HFFc6 (cell line): ENCODE data around the gene YLPM1. TPM values are rescaled to one million over a fixed set of nuclear protein-coding genes. Genes with fewer than 3 reads are reported as not detected.
A peak's percentile ranks its signal among the peaks of the same experiment; 100 is the strongest.

ENCODE experiments used
- DNase-seq: peaks from one replicate; pipeline ENCODE4 v3.0.0-alpha.2; 2018
- H3K27ac Mint-ChIP-seq: 2 replicates; pipeline ENCODE4 v1.8.0; 2020; ENCODE audit warnings: mild to moderate bottlenecking, mixed read lengths
- H3K27me3 Mint-ChIP-seq: 2 replicates; pipeline ENCODE4 v1.8.0; 2021; ENCODE audit warnings: mild to moderate bottlenecking, moderate library complexity, mixed read lengths; ENCODE audit not compliant: insufficient read depth
- H3K36me3 Mint-ChIP-seq: 2 replicates; pipeline ENCODE4 v1.8.0; 2021; ENCODE audit warnings: low read depth, mixed read lengths
- H3K4me1 Mint-ChIP-seq: 2 replicates; pipeline ENCODE4 v1.8.0; 2020; ENCODE audit warnings: low read depth, mixed read lengths
- H3K4me3 Mint-ChIP-seq: 2 replicates; pipeline ENCODE4 v1.8.0; 2020; ENCODE audit warnings: mild to moderate bottlenecking, moderate library complexity, mixed read lengths
- H3K9me3 Mint-ChIP-seq: 2 replicates; pipeline ENCODE4 v1.8.0; 2020; ENCODE audit warnings: mild to moderate bottlenecking, mixed read lengths
- total RNA-seq, 6 experiments: library from RNA; stranded (reverse); fragmentation: NEBNext Ultra II Directional; extraction: Animal tissue kit (Norgen Biotek cat#: 25700); gene quantifications; 2 replicates in 1 of 6; 3 replicates in 5 of 6; pipeline ENCODE4 v1.2.3, GENCODE V29; 2021
- TF ChIP-seq, protein P1 (sequence below): fragments of 200-600 bp; sonication (generic); IDR thresholded peaks from 2 replicates; pipeline ENCODE4 v1.5.0; 2021; ENCODE audit warnings: antibody characterized with exemption, mild to moderate bottlenecking

Gene YLPM1
- total RNA-seq, 6 experiments from 2014 or later: 46.0 to 50.8 (median 48.6) TPM

GRCh38 chr14:74871819-74872218 is 108.7 kb downstream of the YLPM1 start:
- H3K4me3 Mint-ChIP-seq: no peak overlapping the region

GRCh38 chr14:74875204-74875603 is 112.1 kb downstream of the YLPM1 start:
- TF ChIP-seq, protein P1, sequence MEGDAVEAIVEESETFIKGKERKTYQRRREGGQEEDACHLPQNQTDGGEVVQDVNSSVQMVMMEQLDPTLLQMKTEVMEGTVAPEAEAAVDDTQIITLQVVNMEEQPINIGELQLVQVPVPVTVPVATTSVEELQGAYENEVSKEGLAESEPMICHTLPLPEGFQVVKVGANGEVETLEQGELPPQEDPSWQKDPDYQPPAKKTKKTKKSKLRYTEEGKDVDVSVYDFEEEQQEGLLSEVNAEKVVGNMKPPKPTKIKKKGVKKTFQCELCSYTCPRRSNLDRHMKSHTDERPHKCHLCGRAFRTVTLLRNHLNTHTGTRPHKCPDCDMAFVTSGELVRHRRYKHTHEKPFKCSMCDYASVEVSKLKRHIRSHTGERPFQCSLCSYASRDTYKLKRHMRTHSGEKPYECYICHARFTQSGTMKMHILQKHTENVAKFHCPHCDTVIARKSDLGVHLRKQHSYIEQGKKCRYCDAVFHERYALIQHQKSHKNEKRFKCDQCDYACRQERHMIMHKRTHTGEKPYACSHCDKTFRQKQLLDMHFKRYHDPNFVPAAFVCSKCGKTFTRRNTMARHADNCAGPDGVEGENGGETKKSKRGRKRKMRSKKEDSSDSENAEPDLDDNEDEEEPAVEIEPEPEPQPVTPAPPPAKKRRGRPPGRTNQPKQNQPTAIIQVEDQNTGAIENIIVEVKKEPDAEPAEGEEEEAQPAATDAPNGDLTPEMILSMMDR: no peak
- no peak for DNase-seq

More at GRCh38 chr14:74871819-74872218, 108.7 kb downstream of the YLPM1 start:
- no peak for DNase-seq
- H3K27ac Mint-ChIP-seq: no peak overlapping the region
- peaks cover 4% of the 10 kb centered on the region for H3K27me3 Mint-ChIP-seq
- H3K36me3 Mint-ChIP-seq: no peaks in the 10 kb centered on the region
- TF ChIP-seq, protein P1: no peak
- H3K4me1 Mint-ChIP-seq: peaks cover 9% of the 10 kb centered on the region
- H3K9me3 Mint-ChIP-seq: no peaks in the 10 kb centered on the region

DNA sequence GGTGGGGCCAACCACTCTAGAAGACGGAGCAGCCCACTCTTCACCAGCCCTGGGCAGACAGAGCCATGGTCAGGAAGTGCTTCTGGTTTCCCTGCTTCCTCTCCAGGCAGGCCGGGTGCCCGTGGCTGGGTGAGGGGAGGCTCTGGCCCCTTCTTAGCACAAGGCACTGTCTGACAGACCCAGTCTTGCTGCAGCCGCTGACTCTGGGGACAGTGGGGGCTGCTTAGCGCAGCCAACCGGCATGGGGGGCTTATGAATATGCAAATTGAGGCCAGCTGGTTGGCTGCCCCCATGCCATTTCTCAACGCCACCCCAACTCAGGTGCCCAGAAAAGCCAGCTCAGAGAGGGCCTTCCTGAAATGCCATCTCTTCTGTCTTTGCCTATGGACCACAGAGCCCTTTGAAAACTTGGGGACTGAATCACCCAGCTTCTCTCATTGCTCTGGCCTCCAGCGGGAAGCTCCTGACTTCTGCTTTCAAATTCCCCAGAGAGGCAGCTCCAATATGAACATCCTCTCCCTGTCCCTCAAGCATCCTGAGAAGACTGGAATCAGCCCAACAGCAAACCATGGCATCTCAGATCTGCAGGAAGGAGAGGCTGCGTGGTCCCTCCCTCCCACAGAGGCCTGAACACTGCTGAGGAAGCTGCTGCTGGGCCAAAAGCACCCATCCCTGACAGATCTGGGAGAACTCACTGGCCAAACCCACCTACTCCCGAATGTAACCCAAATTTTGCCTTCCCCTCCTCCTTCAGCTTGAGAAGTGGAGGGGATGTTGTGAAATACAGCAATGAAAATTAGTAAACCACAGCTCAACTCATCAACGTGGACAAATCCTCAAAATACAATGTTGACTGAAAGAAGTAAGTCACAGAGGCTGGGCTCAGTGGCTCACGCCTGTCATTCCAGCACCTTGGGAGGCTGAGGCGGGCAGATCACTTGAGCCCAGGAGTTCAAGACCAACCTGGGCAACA is 113.1 kb downstream of the YLPM1 start, which contains the start of gene PROX2:
PROX2 (minus strand) TSS at position 205 of the 973 bp plus-strand sequence. CDS start 12,311 bp downstream, outside the sequence.
- DNase-seq: no peak
- Mint-ChIP-seq H3K27me3 (no peaks in the 10 kb centered on the region; the same call in 1 of the 2 replicates), H3K4me3 (no peak within 1 kb of the TSS), H3K27ac (no peak within 1 kb of the TSS), H3K9me3 (no peaks in the 10 kb centered on the region), H3K36me3 (no peaks in the 10 kb centered on the region), H3K4me1 (peaks cover 15% of the 10 kb centered on the region)
- TF ChIP-seq, protein P1: no peak

More at GRCh38 chr14:74875204-74875603, 112.1 kb downstream of the YLPM1 start:
- Mint-ChIP-seq H3K27ac (no peak overlapping the region), H3K27me3 (no peaks in the 10 kb centered on the region; the same call in 1 of the 2 replicates), H3K4me1 (peaks cover 8% of the 10 kb centered on the region), H3K4me3 (no peak overlapping the region), H3K36me3 (no peaks in the 10 kb centered on the region), H3K9me3 (no peaks in the 10 kb centered on the region)

DNA sequence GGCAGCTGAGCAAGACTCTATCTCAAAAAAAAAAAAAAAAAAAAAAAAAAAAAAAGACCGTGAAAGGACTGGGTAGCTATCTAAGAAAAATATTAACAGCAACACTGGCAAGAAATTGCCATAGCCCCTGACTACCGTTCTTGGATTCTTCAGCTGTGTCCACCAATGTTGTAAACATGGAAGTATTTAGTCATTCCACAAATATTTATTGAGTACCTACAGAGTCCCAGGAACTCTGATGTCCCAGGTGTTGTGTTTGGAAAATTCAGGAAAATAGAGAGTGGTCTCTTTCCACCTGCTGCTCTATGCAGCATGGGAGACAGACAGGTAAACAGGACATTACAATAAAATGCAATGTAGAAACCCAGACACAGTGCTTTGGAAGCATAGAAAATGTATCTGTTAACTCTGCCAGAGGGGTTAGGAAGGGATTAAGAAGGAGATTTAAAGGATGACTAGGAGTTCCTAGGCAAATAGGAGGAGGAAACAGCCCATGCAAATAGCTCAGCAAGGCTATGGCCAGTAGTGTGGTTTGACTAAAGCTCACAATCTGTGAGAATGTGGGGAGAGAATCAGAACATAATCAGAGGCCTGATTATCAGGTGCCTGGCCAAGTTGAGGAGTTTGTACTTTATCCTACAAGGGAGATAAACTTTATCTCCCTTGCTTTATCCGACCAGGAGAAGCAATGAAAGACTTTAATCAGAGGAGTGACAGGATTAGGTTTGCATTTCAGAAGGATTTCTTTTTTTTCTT is 116.5 kb downstream of the YLPM1 start:
- peaks cover 18% of the 10 kb centered on the region for H3K36me3 Mint-ChIP-seq
- H3K4me3 Mint-ChIP-seq: no peak overlapping the region
- TF ChIP-seq, protein P1: no peak

DNA sequence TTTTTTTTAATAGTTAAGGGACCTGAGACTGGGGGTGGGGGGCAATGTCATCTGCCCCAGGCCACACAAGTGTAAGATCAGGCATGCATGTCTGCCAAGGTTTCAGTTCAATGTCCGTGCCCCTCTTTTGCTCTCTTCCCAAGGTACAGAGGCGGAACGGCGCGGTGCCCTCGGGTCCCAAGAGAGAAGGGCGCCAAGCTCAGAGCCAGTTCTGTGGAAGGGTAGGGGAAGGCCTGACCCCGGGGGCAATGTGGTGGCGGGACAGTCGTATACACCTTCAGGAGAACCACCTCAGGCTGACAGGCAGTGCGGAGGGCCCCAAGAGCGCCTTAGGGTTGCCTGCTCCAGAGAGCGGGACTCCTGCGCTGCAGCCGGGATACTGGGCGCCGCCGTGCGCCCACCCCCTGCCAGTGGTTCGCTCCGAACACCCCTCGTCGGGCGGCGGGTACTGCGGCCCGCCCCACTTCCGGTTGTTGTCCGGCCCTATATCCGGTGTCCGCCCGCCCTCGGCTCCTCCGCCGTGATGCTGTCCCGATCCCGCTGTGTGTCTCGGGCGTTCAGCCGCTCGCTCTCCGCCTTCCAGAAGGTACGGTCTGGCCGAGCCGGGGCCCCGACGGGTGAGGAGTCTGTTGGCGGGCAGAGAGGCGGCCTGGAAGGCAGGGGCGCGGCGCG is 118.5 kb downstream of the YLPM1 start, which contains the start of gene DLST:
DLST (plus strand) TSS at position 486 of the 672 bp plus-strand sequence; CDS start at position 524, 38 bp downstream.
- H3K9me3 Mint-ChIP-seq: no peaks in the 10 kb centered on the region
- H3K27ac Mint-ChIP-seq: peak within 1 kb of the TSS; percentile 98
- peak within 1 kb of the TSS; percentile 100 for H3K4me3 Mint-ChIP-seq
- TF ChIP-seq, protein P1: 0 out of 2 replicates have a peak, but pooled peaks have one; percentile 6
- DNase-seq: peak; percentile 80
- peaks cover 22% of the 10 kb centered on the region for H3K36me3 Mint-ChIP-seq
- peaks cover 3% of the 10 kb centered on the region; the same call in 1 of the 2 replicates for H3K27me3 Mint-ChIP-seq
- H3K4me1 Mint-ChIP-seq: peaks cover 58% of the 10 kb centered on the region

More for the DNA sequence above, 116.5 kb downstream of the YLPM1 start:
- no peak for DNase-seq
- H3K9me3 Mint-ChIP-seq: no peaks in the 10 kb centered on the region
- peaks cover 39% of the 10 kb centered on the region for H3K4me1 Mint-ChIP-seq
- H3K27me3 Mint-ChIP-seq: no peaks in the 10 kb centered on the region; the same call in 1 of the 2 replicates
- no peak overlapping the region; the same call in 1 of the 2 replicates for H3K27ac Mint-ChIP-seq
